Suprapubic skin (tissue), 4 donors: ENCODE results near the gene SEZ6L2.

ENCODE experiments used
- POLR2A ChIP-seq, 2 donors: fragments of 450-650 bp; IDR thresholded peaks; one replicate each; pipeline ENCODE4 v1.6.1; 2017; ENCODE audit warnings: antibody characterized with exemption in 2 of 2, mild to moderate bottlenecking in 2 of 2, moderate library complexity in 2 of 2
- POLR2AphosphoS5 ChIP-seq, 3 donors: sonication (generic); formaldehyde crosslinking; IDR thresholded peaks; one replicate each; pipeline ENCODE4 v1.6.1; 2017; ENCODE audit warnings: antibody characterized with exemption in 3 of 3
- TF ChIP-seq, protein P1 (sequence below), 2 donors: fragments of 200-600 bp in 1 of 2; fragments of 450-650 bp in 1 of 2; sonication (generic) in 1 of 2; IDR thresholded peaks; one replicate each; pipeline ENCODE4 v1.5.1; 2016 to 2019; ENCODE audit warnings: antibody characterized with exemption in 2 of 2, mild to moderate bottlenecking in 1 of 2, moderate library complexity in 1 of 2

DNA sequence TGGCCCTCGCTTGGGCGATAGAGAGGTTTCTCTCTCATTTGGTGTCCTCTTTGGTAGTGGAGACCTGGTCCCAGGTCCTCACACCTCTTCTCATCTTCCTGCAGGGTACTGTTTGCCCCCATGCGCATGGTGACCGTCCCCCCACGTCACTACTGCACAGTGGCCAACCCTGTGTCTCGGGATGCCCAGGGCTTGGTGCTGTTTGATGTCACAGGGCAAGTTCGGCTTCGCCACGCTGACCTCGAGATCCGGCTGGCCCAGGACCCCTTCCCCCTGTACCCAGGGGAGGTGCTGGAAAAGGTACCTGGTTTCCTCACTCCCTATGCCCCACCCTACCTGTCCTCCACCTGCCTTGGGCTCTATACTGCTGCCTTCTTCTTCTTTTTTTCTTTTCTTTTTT is 68.6 kb downstream of the SEZ6L2 start:
- TF ChIP-seq, protein P1, sequence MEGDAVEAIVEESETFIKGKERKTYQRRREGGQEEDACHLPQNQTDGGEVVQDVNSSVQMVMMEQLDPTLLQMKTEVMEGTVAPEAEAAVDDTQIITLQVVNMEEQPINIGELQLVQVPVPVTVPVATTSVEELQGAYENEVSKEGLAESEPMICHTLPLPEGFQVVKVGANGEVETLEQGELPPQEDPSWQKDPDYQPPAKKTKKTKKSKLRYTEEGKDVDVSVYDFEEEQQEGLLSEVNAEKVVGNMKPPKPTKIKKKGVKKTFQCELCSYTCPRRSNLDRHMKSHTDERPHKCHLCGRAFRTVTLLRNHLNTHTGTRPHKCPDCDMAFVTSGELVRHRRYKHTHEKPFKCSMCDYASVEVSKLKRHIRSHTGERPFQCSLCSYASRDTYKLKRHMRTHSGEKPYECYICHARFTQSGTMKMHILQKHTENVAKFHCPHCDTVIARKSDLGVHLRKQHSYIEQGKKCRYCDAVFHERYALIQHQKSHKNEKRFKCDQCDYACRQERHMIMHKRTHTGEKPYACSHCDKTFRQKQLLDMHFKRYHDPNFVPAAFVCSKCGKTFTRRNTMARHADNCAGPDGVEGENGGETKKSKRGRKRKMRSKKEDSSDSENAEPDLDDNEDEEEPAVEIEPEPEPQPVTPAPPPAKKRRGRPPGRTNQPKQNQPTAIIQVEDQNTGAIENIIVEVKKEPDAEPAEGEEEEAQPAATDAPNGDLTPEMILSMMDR (IDR thresholded peaks at IDR 0.05), result no peak
- TF ChIP-seq POLR2A (IDR thresholded peaks at IDR 0.05) (no peak), POLR2AphosphoS5 (IDR thresholded peaks at IDR 0.05) (no peak)
